HuH-7 (cell line): ENCODE data around the gene SRM.

Experiments
- DNase-seq: peaks from one replicate; pipeline ENCODE4 v3.0.0; 2011; ENCODE audit warnings: low spot score

Gene SRM

GRCh38 chr1:11013160-11013531 is 46.7 kb downstream of the SRM start:
- peak; percentile 26 for DNase-seq

GRCh38 chr1:11012260-11013159 is 47.3 kb downstream of the SRM start, which contains the start of gene TARDBP:
TARDBP (plus strand) TSS chr1:11012654; CDS start chr1:11013728, 1,074 bp downstream.
- DNase-seq, result peak; percentile 86
